Fibroblast of lung (primary cell): ENCODE measurements around the gene UCP3.

Source experiments
- CTCF ChIP-seq, 2 donors: IDR thresholded peaks in 1 of 2; conservative IDR thresholded peaks in 1 of 2; 1 replicate in 1 of 2; 2 replicates in 1 of 2; pipeline ENCODE4 v1.5.1; 2011 to 2012; ENCODE audit warnings: low read length in 2 of 2, control low read depth in 1 of 2, inconsistent platforms in 1 of 2, low read depth in 1 of 2, mild to moderate bottlenecking in 1 of 2
- EZH2 ChIP-seq: IDR thresholded peaks from 2 replicates; pipeline ENCODE4 v1.5.1; 2012; ENCODE audit warnings: low read length, control low read depth, mild to moderate bottlenecking; ENCODE audit errors: missing control alignments

GRCh38 chr11:74033046-74033445 is 24.2 kb upstream of the UCP3 start:
- TF ChIP-seq CTCF (conservative IDR thresholded peaks at IDR 0.05 in 1 of 2, IDR thresholded peaks at IDR 0.05 in 1 of 2; ENCODE audit: low read depth in 1 of 2, low read length in 2 of 2) (no peak), EZH2 (no peak)
